Measurements from ENCODE around the gene ST3GAL4.
A peak's percentile ranks its signal among the peaks of the same experiment; 100 is the strongest.
"Not testable (repeated sequence)": the region's sequence is repeated elsewhere in the genome, so short reads cannot be mapped to it uniquely, and the experiment has no call there.

The ST3GAL4 gene

DNA sequence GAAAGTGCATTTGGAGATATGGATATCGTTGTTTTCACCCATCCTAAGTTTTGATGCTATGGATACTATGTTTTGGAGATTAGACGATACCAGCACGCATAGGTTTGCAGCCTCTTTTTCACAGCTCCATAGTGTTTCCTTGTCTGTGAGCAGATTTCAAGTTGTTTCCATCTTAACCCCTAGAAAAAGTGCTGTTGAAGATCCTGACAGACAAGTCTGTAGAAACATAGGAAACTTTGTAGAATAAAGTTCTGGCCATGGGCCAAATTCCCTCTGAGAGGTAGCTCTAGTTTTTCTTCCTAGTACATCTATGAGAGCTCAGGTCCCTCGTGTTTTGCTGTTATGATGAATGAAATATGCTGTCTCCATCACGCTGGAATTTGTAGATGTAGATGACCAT lies 32.4 kb downstream of the ST3GAL4 start:
- no peak for FAIRE-seq
- DNase-seq (ENCODE audit: insufficient read length): no peak
- TF ChIP-seq POLR2A (IDR thresholded peaks at IDR 0.05; ENCODE audit: low read depth, low read length): no peak
- TF ChIP-seq POLR2AphosphoS5 (IDR thresholded peaks at IDR 0.05; ENCODE audit: low read depth, low read length): no peak
- TF ChIP-seq TAF1 (IDR thresholded peaks at IDR 0.05; ENCODE audit: borderline replicate concordance, low read depth, low read length): no peak

DNA sequence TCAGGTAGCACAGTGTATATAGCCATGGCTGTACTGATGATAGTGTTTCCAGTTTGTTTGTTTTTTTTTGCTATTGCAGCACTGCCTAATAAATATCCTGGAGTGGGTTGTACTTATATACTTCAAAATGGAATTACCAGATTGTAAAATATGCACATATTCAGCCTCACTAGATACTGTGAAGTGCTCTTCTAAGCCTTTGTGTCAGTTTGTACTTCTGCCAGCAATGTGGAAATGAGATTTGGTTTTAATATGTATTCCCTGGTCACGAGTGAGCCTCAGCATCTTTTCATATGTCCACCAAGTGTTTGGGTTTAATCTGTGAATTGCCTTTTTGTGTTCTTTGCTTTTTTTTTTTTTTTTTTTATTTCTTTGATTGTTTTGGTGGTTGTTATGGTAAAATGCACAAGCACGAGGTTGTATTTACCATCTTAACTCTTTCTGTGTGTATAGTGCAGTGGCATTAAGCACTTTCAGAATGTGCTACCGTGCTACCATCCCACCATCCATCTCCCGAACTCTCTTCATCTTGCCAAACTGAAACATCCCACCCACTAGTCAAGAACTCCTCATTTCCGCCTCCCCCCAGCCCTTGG lies 34.9 kb downstream of the ST3GAL4 start:
- DNase-seq (ENCODE audit: insufficient read length): no peak
- no peak for FAIRE-seq
- TF ChIP-seq TAF1 (IDR thresholded peaks at IDR 0.05; ENCODE audit: borderline replicate concordance, low read depth, low read length) (no peak), POLR2A (IDR thresholded peaks at IDR 0.05; ENCODE audit: low read depth, low read length) (no peak), POLR2AphosphoS5 (IDR thresholded peaks at IDR 0.05; ENCODE audit: low read depth, low read length) (no peak)

DNA sequence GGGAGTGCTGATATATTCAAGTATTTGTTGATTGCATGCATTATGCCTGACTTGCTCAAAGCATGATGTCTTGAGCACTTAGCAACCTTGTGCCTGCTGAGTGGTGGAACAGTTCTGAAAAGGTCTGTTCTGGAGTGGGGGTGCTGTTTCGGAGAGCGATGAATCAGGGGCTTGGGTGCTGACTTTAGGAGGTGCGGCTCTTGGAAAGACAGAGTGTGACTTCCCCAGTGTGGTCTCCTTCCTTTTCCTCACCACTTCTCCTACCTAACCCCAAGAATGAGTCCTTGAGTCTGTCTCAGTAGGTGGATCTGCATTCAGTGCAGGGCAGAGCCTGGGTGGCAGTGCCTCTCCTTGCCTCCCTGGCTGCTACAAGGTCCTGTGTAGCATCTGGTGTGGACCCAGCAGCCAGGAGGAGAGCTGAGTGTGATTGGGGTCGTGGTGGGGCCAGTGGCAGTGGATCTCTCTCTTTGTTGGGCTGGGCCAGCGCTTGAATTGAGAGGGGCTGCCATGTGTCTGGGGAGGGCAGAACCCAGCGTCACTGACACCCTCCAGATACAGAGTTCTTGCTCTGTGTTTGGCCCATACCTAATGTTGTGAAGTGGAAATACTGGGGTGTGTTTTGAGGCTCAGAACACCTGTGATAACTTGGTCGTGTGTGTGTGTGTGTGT lies 35.9 kb downstream of the ST3GAL4 start:
- FAIRE-seq (peak; percentile 36), DNase-seq (ENCODE audit: insufficient read length) (no peak)
- TF ChIP-seq POLR2AphosphoS5 (IDR thresholded peaks at IDR 0.05; ENCODE audit: low read depth, low read length) (no peak), POLR2A (IDR thresholded peaks at IDR 0.05; ENCODE audit: low read depth, low read length) (no peak), TAF1 (IDR thresholded peaks at IDR 0.05; ENCODE audit: borderline replicate concordance, low read depth, low read length) (no peak)

DNA sequence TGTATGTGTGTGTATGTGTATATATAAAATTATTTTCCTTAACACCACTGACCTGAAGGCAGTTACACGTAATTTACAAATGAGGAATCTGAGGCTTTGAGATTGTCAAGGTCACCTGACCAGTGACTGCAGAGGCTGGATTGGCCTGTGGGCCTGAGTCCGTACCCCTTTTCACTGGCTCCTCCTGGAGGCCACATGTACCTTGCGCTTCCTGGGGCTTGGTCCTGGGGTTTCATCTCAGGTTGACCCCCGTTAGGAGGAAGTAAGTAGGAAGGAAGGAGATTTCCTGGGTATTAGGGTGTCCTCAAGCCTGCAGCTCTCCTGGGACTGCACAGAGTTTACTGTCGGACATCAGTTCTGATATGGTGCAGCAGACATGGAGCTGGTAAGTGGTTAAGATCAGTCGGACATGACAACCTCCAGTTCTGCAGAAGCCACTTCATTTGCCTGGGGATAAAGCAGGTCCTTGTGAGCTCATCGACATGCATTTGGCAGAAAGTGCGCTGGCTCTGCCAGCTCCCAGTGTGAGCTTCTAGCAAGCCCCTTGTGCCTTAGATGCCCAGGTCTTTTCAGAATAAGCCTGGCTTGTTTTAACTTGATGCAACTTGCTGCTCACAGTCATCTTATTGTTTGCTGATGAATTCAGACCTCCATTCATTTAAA lies 36.6 kb downstream of the ST3GAL4 start:
- no peak for DNase-seq (ENCODE audit: insufficient read length)
- TF ChIP-seq POLR2AphosphoS5 (IDR thresholded peaks at IDR 0.05; ENCODE audit: low read depth, low read length): no peak
- TF ChIP-seq TAF1 (IDR thresholded peaks at IDR 0.05; ENCODE audit: borderline replicate concordance, low read depth, low read length): no peak
- TF ChIP-seq POLR2A (IDR thresholded peaks at IDR 0.05; ENCODE audit: low read depth, low read length): no peak
- peak; percentile 74 for FAIRE-seq

DNA sequence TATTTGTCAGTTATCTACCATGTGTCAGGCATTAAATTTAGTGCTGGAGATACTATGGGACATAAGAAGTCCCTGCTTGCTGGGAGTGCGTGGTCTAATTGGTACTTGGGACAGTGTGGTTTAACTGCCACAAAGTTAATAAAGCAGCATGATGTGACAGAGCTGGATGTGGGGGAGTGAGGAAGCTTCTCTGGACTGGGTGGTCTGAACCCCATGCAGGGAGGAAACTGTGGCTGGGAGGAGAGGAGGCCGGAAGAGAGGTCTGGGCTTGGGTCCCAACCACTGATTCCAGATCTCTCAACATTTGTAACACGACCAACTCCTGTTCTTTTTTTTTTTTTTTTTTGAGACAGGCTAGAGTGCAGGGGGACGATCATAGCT lies 37.1 kb downstream of the ST3GAL4 start:
- TF ChIP-seq TAF1 (IDR thresholded peaks at IDR 0.05; ENCODE audit: borderline replicate concordance, low read depth, low read length) (no peak), POLR2AphosphoS5 (IDR thresholded peaks at IDR 0.05; ENCODE audit: low read depth, low read length) (no peak), POLR2A (IDR thresholded peaks at IDR 0.05; ENCODE audit: low read depth, low read length) (no peak)
- FAIRE-seq (peak; percentile 73), DNase-seq (ENCODE audit: insufficient read length) (no peak)

DNA sequence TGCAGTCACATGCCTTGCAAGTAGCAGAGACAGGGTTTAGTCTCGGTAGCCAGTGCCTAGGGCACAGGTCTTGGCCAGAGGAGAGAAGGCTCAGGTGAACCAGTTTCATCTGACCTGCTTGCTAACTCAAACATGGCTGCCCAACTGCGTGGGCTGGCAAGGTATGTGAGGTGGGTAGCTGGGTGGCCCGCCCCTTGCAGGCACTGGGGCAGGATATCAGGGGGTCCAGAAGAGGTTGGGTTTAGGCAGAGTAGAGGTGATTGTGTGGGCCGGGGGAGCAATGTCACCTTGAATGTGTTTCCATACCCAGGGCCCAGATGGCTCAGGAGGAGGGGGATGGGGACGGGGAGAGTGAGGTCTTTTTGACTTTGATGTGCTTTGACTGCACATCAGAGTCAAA lies 37.7 kb downstream of the ST3GAL4 start:
- DNase-seq (ENCODE audit: insufficient read length): no peak
- TF ChIP-seq POLR2A (IDR thresholded peaks at IDR 0.05; ENCODE audit: low read depth, low read length) (no peak), POLR2AphosphoS5 (IDR thresholded peaks at IDR 0.05; ENCODE audit: low read depth, low read length) (no peak), TAF1 (IDR thresholded peaks at IDR 0.05; ENCODE audit: borderline replicate concordance, low read depth, low read length) (no peak)
- FAIRE-seq: no peak

DNA sequence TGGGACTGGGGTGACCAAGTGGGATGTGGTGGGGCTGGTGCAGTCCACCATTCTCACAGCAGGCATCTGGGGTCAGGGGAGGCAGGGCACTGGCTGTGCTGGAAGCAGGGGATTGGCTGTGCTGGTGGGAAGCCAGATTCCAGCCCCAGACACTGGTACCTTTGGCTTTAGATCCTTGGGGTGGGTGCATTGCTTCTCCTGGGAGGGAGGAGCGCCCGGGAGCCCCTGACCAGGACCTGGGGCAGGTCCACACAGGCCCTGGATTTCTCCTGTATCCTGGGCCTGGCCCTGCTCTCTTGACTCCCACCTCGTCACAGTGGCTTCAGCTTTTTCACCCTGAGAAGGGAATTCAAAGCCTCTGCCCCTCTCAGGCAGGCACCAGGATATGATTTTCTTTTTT lies 38.5 kb downstream of the ST3GAL4 start:
- no peak for DNase-seq (ENCODE audit: insufficient read length)
- FAIRE-seq: no peak
- TF ChIP-seq POLR2AphosphoS5 (IDR thresholded peaks at IDR 0.05; ENCODE audit: low read depth, low read length) (no peak), POLR2A (IDR thresholded peaks at IDR 0.05; ENCODE audit: low read depth, low read length) (no peak), TAF1 (IDR thresholded peaks at IDR 0.05; ENCODE audit: borderline replicate concordance, low read depth, low read length) (no peak)

DNA sequence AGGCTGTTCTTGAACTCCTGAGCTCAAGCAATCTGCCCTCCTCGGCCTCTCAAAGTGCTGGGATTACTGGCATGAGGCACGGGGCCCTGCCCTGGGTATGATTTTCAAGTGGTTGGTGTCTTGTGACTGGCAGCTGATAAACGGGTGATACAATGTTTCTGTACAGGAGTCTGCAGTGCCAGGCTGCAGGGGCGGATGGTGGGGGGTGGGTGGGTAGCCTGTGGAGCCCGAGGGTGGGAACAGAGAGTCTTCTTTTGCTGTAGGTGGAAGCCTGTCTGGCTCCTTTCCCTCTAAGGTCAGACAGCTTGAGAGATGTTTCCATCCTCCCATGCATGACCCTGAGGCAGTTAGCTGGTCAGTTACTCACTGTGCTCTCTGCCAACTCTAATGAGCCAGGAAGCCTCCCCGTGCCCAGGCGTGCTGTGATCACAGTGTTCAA lies 39.2 kb downstream of the ST3GAL4 start:
- DNase-seq (ENCODE audit: insufficient read length); FAIRE-seq: not testable (repeated sequence)

DNA sequence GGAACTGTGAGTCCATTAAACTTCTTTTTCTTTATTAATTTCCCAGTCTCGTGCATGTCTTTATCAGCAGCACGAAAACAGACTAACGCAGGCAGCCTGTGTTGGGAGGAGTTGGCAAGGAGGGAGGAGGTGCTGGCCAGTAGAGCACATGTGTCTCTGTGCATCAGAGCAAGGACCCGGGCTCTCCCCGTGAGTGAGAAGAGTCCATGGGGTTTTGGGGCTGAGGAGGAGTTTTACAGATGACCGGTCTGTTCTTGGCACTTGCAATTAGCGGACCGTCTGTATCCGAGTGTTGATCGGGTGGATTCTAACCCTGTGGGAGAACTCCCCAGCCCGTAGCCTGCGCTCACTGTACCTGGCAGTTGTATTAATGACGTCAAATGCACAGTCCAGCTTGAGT lies 40.3 kb downstream of the ST3GAL4 start:
- not testable (repeated sequence) for FAIRE-seq; DNase-seq (ENCODE audit: insufficient read length)

DNA sequence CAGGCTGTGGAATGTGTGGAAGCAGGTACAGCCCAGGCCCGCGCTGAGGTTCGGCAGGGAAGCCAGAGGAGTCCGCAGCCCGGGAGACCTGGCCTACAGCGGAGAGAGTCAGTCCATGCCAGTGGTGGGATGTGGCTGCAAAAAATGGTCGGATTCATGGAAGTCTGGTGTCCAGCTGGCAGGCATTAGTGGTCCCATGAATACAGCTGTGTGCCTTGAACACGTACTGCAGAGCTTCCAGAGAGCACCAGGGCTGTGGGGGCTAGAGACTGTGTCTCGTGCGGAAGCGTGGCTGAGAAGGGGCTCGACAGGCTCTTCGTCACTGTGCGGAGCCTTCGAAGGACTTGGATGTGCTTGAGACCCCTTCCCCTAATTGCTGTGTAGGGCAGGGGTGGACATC lies 40.8 kb downstream of the ST3GAL4 start:
- FAIRE-seq; DNase-seq (ENCODE audit: insufficient read length): not testable (repeated sequence)

DNA sequence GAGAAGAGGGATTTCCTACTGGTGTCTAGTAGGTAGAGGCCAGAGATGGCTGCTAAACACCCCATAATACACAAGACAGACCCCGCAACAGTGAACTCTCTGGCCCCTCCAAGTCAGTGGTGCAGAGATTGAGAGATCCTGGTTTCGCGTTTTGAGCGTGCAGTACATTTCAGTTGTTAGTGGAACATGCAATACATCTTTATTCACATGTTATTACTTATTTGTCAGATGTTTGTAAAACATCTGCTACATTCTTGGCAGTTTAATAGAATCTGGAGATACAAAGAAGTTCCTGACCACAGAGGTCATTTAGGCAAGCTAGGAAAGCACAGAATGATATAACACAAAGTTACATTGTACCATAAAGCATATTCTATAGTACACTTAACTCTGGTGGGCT lies 41.5 kb downstream of the ST3GAL4 start:
- DNase-seq (ENCODE audit: insufficient read length): no peak
- no peak for TF ChIP-seq TAF1 (IDR thresholded peaks at IDR 0.05; ENCODE audit: borderline replicate concordance, low read depth, low read length)
- TF ChIP-seq POLR2A (IDR thresholded peaks at IDR 0.05; ENCODE audit: low read depth, low read length): no peak
- no peak for TF ChIP-seq POLR2AphosphoS5 (IDR thresholded peaks at IDR 0.05; ENCODE audit: low read depth, low read length)
- no peak for FAIRE-seq

DNA sequence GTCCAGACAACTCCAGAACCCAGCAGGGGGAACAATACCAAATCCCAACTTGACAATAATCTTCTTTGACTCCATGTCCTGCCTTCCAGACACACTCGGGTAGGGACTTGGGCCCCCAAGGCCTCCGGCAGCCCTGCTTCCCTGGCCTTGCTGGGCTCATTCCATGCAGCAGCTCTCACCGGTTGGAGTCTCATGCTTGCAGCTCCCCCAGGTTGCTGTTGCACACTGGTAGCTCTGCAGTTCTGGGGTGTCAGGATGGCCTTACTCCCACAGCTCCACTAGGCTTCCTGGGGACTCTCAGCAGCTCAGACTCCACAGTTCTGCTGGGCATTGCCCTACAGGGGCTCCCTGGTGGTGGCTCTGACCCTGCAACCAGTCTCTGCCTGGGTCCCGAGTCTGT lies 42.8 kb downstream of the ST3GAL4 start:
- no peak for TF ChIP-seq POLR2A (IDR thresholded peaks at IDR 0.05; ENCODE audit: low read depth, low read length)
- no peak for TF ChIP-seq TAF1 (IDR thresholded peaks at IDR 0.05; ENCODE audit: borderline replicate concordance, low read depth, low read length)
- TF ChIP-seq POLR2AphosphoS5 (IDR thresholded peaks at IDR 0.05; ENCODE audit: low read depth, low read length): no peak
- FAIRE-seq: no peak
- DNase-seq (ENCODE audit: insufficient read length): no peak

Measured in GM12892 (cell line).